Renal cortex interstitium (tissue), 11 donors: ENCODE measurements around the gene TUBGCP3. TPM values are rescaled to one million over a fixed set of nuclear protein-coding genes. Genes with fewer than 3 reads are reported as not detected.

Experiments used
- DNase-seq, 11 donors: peaks; one replicate each; pipeline ENCODE4 v3.0.0-alpha.2; 2013; ENCODE audit warnings: low read depth in 9 of 11, low spot score in 4 of 11; ENCODE audit errors: extremely low read depth in 1 of 11
- polyA plus RNA-seq, 3 donors: library from polyadenylated mRNA; unstranded; fragments of 120-200 nt; gene quantifications; one replicate each; pipeline ENCODE4 v1.2.1, GENCODE V29; 2013; ENCODE audit not compliant: insufficient read length in 3 of 3

Gene TUBGCP3
- polyA plus RNA-seq, 3 donors: 30.3 to 37.6 (median 32.4) TPM

DNA sequence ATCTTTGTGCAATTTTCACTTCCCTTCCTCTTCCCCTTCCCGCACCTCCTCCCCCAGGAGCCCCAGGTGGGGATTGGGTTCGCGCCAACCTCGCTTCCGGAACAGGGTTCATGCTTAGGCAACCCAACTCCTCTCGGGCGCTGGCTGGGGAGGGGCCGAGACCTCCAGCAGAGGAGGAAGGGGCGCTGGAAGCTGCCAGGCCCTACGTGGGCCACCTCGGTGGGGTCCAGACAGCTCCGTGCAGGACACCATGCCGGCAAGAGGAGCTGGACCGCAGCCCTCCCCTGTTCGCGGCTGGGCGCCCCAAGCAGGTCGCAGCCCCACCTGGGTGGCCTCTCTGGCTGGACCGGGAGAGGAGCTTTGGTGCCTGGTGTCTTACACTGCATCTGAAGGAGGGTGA lies 120.7 kb downstream of the TUBGCP3 start:
- no peak for DNase-seq

DNA sequence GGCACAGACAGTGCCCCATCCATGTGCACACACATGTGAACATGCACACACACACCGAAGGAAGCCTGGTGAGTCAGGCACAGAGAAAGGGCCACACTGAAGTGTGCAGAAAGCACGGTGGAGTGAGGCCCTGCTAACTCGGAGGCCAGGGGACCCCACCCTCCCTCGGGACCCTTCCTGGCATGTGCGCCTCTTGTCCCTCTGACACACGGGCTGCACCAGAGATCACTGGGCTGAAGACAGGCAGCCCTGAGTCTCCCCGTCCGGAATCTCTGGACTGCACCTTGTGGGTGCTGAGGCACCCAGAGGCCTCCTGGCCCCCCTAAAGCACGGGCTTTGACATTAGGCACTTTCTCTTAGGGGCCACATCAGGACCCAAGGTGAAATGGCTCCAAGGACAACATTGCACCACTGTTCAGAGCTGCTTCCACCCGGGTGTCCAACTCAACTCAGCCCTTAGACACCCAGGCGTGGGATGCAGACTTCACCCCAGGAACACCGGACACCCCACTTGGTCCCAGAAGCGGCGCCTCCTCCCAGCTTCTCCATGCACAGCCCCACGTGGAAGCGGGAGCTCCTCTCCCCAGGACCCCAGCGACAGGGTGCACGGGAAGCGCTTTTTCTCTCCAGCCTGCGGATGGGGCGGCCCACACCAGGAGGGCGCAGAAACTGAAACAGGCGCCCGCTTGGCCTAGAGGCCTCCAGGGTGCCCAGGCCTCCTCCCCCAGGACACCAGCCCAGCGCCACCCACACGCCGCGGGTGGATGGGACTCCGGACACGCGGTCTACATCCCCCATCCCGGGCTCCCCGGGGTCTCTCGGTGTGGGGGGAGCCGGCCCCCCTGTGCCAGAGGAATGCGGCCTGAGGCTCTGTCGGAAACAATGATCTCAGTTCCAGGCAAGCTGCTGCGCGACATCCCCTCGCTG lies 121.6 kb downstream of the TUBGCP3 start:
- no peak for DNase-seq

DNA sequence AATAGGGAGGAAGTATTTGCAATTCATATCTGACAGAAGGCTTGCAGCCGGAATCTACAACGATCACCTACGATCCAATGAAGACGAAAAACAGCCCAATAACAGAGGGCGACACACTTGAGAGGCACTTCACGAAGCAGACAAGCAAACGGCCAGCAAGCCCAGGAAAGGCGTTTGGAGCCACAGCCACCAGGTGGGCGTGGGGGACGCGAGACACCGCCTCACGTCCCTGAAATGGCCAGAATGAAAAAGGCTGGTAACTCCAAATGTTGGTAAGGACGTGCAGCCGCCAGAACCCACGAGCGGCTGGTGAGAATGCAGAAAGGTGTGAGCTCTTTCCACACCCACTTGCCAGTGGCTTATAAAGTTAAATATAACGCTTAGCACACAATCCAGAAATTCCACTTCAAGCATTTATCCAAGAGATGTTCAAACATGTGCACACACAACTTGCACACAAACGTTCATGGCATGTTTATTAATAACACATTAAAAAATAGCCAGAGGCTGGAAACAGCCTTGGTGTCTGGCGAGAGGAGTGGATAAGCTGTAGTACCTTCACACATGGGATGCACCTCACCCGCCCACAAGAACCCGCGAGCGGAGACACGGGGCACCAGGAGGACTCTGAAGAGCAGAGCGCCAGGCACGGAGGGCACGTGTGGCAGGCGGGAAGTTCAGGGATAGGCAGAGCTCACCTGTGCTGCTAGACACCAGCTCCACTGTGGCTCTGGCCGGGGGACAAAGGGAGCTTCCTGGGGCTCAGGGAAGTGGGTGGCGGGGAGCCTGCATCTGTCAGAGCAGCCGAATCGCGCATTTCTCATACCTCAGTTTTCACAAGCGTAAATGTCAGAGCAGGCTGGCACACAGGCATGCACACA lies 122.5 kb downstream of the TUBGCP3 start:
- no peak for DNase-seq

DNA sequence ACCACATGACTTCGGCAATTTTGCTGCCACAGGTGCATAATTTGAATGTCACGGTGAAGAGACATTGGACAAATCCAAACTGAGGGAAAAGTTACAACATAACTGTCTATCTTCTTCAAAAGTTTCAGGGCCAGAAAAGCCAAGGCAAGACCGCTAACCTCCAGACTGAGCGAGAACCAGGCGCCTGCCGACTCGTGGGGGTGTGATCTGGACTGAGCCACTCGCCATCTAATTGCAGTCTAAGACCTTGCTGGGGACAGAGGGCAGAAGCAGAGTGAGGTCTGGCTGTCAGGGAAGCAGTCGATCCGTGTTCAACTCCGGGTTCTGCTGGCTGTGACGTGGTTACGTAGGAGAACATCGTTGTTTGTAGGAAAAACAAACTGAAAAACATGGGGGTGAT lies 123.2 kb downstream of the TUBGCP3 start:
- no peak for DNase-seq

DNA sequence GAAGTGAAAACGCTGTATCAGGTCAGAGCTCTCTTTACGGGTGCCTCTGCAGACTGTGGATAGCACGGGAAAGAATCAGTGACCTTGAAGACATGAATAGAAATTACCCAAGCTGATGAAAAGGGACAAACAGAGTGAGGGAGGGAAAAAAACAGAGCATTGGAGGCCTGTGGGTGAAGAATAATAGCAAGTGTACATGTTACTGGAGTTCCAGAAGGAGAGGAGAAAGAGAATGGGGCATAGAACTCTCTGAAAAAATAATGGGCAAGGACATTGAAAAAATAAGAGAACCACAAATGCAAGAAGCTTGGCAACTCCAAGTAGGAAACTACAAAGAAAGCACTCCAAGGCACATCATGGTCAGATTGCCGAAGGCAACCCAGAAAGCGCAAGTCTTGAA lies 125.5 kb downstream of the TUBGCP3 start:
- DNase-seq: no peak

DNA sequence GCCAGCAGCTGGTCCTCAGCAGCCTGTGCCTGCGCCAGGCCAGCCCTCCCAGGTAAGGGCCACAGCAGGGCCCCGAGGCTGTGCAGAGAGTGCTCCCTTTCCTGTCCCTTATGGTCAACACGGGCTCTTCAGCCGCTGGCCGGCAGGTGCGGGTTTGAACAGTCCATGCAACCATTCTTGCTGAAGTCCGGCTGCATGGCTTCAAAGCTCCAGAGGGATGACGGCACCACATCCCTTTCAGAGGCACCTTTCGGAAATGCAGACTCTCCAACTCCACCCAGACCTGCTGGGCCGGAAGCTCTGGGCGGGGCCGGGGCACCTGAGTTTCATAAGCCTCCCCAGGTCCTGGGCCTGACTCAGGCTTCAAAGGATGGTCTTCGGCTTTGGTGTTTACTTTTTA lies 130.5 kb downstream of the TUBGCP3 start:
- no peak for DNase-seq

DNA sequence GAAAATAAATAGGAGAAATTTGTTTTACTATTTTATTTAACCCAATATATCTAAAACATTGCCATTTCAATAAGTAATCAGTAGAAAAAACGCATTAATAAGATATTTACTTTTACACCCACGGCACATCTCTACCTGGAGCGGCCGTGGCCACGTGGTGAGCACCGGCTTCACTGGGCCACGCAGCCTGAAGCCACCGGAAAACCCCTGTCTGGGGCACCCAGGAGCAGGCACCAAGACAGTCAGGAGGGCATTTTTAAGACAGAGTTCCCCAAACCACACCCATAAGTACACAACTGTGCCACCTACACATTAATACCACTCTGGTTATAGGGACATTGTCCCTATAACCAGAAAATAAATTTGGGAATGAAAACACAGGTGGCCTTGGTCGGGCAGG lies 130.9 kb downstream of the TUBGCP3 start:
- DNase-seq: no peak

DNA sequence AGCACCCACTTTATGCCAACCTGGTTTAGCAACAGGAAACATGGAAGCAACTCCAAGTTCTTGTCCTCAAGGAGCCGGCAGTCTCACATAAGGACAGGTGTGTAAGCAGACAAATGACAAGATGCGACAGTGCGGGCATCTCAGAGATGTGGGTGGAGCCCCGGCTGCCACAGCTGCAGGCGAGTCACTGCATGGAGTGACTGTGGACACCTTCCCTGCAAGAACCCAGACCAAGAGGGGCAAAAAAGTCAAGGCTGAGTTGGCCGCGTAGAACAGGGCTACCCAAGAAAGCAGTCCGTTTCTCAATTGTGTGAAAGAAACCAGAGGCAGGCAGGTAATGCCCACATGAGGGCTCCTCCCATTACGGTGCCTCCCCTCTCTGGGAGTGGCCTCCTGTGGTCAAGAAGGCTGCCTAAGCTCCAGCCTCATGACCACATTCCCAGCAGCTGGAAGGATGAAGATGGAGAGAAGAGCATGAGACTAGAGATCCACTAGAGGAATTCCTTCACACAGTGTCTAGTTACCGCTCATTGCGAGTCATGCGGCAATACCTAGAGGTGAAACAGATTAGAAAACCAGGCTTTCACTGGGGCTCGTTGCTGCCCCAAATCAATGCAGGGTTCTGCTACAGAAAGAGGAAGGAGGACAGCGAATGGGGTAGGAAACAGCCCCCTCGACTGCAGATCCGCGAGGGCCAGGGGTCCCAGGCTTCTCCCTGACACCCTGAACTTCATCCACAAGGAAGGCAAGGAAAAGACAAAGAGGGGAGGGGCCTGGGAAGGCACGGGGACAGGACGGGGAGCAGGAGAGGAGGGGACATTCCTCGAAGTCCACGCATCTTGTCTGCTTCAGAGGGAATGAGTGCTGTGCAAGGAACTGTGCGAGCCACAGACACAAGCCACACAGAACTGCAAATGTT lies 131.6 kb downstream of the TUBGCP3 start:
- DNase-seq: no peak

DNA sequence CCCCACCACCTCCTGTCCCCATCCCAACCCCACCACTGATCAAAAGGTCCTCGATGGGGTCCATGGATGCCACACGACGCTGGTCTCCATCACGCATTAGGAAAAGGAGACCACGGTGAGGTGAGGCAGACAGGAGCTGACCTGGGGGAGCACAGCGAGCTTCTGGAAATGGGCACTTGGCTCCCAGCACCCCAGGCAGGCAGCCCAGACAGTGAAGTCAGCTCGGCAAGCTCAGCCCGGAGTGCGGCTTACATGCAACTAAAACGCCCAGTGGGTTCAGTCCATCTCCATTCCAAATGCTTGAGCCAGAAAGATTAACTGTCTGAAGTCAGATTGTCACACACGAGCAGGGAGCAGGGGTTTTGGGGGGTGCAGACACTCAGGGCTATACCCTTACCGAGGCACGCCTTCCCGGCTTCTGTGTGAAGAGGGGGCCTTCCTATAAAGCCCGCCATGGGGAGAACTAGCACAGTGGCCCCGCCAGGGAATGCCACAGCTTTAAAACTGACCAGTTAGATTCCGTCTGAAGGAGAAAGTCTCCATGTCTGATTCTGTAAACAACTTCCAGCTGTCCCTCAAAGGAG lies 132.4 kb downstream of the TUBGCP3 start:
- no peak for DNase-seq

DNA sequence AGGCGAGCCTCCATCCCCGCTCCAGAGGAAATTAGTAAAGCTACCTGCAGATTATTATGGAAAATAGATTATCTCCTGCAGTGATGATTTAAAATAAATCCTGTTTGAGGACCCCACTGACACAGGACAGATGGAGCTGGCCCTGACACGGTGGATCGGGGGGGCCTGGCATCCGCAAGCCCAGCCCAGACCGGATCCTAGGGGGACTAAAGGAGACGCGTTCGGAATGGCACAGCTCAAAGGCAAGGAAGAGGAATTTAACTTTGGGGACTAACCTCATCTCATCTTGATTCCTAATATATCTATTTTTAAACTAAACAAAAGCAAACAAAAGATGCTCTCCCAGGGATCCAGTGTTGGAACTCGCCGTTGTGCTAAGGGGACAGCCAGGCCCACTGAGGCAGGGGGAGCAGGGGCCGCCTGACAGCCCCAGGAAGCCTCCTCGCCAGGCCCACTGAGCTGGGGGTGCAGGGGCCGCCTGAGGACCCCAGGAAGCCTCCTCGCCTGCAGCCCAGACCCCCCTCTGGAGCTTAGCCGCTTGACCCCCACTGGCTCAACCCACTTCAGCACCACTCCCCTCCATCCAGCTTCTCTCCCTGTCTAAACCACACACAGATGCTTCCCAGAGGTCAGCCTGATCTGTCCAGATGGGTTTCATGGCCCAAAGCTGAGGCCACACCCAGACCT lies 133.2 kb downstream of the TUBGCP3 start:
- DNase-seq: no peak

DNA sequence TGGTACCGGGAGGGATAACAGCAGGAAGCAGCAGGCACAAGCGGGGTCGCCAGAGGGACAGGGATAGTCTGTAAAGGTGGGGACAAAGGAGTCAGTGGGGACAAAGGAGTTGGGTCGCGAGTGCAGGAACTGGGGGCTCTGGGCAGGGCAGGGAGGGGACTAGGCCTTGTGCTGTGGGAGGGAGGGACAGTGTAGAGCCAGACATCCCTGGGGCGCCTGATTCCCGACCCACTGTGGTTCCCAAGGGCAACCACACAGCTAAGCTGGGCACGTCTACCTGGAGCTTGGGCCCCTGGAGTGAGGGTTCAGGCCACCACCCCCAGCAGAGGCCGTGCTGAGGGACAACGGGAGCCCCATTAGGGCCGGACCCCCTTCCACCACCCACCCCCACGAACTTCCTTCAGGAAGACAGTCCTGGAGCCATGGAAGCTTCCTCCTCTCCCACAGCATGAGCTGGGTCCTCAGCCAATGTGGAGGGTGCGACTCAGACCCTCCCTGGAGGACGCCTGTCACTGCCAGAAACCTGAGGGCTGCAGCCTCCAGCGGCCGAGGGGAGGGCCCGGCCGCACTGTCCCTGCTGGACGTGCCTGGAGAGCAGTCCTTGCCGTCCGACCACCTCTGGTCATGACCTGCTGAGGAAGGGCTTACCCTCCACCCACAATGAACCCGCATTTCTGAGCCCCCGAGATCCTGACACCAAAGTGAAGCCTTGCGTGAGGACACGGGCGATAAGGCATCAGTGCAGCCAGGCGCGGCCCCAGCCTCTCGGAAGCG lies 133.9 kb downstream of the TUBGCP3 start:
- no peak for DNase-seq

DNA sequence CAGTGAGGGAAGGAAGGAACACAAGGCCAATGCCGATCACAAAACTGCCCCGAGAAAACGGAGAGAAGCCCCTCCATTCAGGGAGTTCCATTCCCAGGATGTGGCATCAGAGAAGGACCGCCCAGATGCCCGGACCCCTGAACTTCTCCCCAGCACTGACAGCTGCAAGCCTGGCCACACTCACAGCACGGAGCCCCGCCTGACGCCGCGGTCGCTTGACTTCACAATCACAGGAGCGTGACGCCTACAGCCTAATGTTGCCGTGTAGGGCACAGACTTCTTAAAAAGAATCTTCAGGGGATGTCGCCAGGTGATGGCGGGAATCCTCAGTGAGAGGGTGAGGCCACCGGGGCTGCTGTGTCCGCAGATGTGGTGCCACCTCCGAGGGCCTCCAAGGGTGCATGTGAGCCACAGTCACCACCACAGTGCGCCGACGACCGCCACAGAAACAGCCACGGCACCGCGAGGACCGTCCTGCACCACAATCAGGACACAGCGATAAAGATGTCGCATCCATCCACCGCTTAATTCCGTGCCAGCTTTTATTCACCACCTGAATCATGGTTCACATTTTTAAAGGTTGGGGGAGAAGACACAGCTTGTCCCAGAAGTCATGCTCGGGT lies 134.6 kb downstream of the TUBGCP3 start:
- no peak for DNase-seq

DNA sequence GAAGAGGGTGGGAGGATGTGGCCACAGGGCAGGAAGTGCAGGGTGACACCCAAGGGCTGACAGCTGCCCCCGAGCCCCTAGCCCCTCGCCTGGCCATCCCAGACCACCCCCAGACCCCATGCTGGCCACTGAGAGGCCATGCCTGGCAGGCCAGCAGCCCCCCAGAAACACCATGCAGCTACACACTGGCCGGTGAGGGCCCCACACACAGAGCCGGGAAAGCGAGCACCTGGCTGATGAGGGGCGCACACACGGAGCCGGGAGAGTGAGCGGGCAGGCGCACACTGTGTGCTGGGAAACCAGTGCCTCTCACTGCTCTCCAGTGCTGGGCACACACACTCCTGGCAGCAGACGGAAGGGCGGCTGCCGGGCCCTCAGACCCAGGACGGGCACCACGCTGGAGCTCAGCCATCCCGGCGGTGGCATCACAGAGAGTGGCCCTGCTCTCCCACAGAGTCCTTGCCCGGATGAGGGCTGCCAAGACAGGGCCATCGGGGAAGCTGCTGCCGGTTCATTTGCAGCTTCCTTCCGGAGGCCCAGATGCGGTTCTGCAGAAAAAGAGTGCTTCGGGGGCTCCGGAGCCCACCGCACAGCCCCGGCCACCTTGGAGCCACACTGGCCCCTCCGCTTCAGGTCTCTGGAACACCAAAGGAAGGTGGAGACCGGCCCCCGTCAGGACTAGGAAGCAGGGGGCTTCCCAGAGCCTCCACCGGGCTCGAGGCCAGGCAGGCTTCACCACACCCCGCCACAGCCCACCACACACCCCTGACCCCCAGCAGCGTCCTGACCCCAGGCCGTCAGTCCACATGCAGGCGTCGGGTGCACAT lies 135.4 kb downstream of the TUBGCP3 start:
- no peak for DNase-seq

DNA sequence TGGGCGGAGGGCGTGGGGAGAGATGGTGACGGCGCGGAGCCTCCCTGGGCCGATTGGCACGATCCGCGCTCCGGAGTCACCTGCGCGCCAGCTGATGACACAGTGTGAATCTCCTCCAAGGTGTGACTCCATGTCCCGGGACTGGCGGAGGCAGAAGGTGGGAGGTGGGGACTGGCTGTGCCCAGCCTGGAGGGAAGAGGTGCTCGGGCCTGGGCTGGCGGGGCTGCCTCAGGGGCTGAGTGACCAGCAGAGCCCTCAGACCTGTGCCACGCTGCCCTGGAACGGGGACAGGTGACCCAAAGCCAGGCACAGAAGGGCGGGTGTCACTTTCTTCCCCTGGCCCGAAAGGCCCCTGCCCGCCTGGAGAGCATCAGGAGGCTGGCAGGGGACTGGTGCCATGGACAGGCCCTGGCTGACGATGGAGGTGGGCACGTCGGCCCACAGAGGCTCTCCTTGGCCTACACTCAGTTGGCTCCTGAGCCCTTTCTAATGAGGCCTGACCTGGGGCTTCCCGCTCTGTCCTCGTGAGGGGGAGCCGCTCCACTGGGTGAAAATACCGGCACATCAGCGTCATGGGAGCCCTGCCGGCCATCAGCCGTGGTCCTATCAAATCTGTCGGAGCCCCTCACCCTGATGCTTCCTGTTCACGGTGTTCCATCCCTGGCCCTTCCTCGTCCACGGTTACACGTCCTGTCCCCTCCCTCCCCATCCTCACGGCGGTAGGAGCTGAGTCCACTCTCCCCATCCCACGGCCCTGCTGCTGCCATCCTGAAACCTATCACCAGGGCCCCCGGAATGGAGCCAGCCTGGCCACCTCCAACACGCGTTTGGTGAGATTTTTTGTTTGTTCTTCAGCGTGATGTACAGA lies 136.2 kb downstream of the TUBGCP3 start:
- no peak for DNase-seq

DNA sequence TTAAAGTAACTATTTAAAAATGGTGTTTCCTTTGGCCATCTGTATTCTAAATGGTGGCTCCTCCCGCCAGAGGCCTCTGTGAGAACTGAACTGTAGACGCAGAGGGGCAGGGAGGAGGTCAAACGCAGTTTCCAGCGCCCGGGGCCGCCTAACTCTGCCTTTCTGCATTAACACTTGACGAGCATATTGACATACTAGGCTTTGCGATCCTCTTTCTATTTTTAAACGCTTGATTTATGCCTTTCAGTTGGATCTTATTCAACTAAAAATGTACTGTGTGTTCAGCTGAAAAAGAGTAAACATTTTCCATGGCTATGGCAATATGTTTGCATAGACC lies 137.1 kb downstream of the TUBGCP3 start:
- peak in 3 of 11 donors; percentile 9 to 14 (median 11) for DNase-seq
